Measurements from ENCODE around the gene ULK3. TPM values are rescaled to one million over a fixed set of nuclear protein-coding genes. Genes with fewer than 3 reads are reported as not detected.
A peak's percentile ranks its signal among the peaks of the same experiment; 100 is the strongest.

The ULK3 gene
- polyA plus RNA-seq, 1 experiment = 14.2 TPM

- H3K27ac ChIP-seq (ENCODE audit: low read depth, low read length) = no peak overlapping the region
- ChIA-PET CTCF (interaction anchor here (1.2 to 1.3 kb wide), 2 partner anchors 10 to 92 kb away, joined by 4 to 9 read pairs; no protein-coding TSS in a partner anchor), POLR2A (interaction anchor here (0.5 to 0.7 kb wide), 2 partner anchors 13 to 62 kb away, joined by 3 to 10 read pairs; no protein-coding TSS in a partner anchor)
- H3K9me3 ChIP-seq (ENCODE audit: control insufficient read depth, insufficient read depth, low read length) = no peaks in the 10 kb centered on the region
- H3K27me3 ChIP-seq (ENCODE audit: control insufficient read depth, insufficient read depth, low read length) = no peaks in the 10 kb centered on the region
- no peak overlapping the region for H3K4me3 ChIP-seq (ENCODE audit: low read depth, low read length)
- no peak for TF ChIP-seq CTCF (IDR thresholded peaks at IDR 0.05; ENCODE audit: low read depth, low read length)
- no peak for DNase-seq (ENCODE audit: low read depth, low spot score)
These were observed 33.0 kb downstream of the ULK3 start for GRCh38 chr15:74809956-74810355.

GRCh38 chr15:74809242-74809641, 33.7 kb downstream of the ULK3 start:
- no peak for DNase-seq (ENCODE audit: low read depth, low spot score)

GRCh38 chr15:74808840-74809229, 34.1 kb downstream of the ULK3 start:
- no peaks in the 10 kb centered on the region for H3K27me3 ChIP-seq (ENCODE audit: control insufficient read depth, insufficient read depth, low read length)
- H3K27ac ChIP-seq (ENCODE audit: low read depth, low read length) = no peak overlapping the region
- CTCF ChIA-PET = interaction anchor here (0.9 to 1.6 kb wide), 3 partner anchors 9 to 38 kb away, joined by 4 to 9 read pairs (median 5); partner anchors contain the start of gene CSK
- TF ChIP-seq CTCF (IDR thresholded peaks at IDR 0.05; ENCODE audit: low read depth, low read length) = no peak
- POLR2A ChIA-PET = no interaction called here
- no peak overlapping the region for H3K4me3 ChIP-seq (ENCODE audit: low read depth, low read length)
- DNase-seq (ENCODE audit: low read depth, low spot score) = no peak
- no peaks in the 10 kb centered on the region for H3K9me3 ChIP-seq (ENCODE audit: control insufficient read depth, insufficient read depth, low read length)

More at GRCh38 chr15:74809242-74809641, 33.7 kb downstream of the ULK3 start:
- Histone ChIP-seq H3K9me3 (ENCODE audit: control insufficient read depth, insufficient read depth, low read length) (no peaks in the 10 kb centered on the region), H3K27me3 (ENCODE audit: control insufficient read depth, insufficient read depth, low read length) (no peaks in the 10 kb centered on the region), H3K27ac (ENCODE audit: low read depth, low read length) (no peak overlapping the region), H3K4me3 (ENCODE audit: low read depth, low read length) (no peak overlapping the region)
- POLR2A ChIA-PET = no interaction called here
- CTCF ChIA-PET = interaction anchor here (1.2 kb wide), 1 partner anchor 10 kb away, joined by 9 read pairs; no protein-coding TSS in a partner anchor
- TF ChIP-seq CTCF (IDR thresholded peaks at IDR 0.05; ENCODE audit: low read depth, low read length) = no peak

GRCh38 chr15:74808078-74808839, 34.7 kb downstream of the ULK3 start:
- TF ChIP-seq CTCF (IDR thresholded peaks at IDR 0.05; ENCODE audit: low read depth, low read length) = no peak
- no peak overlapping the region for H3K4me3 ChIP-seq (ENCODE audit: low read depth, low read length)
- ChIA-PET POLR2A (no interaction called here), CTCF (interaction anchor here (0.9 to 1.6 kb wide), 3 partner anchors 9 to 37 kb away, joined by 4 to 5 read pairs (median 4); partner anchors contain the start of gene CSK)
- no peaks in the 10 kb centered on the region for H3K9me3 ChIP-seq (ENCODE audit: control insufficient read depth, insufficient read depth, low read length)
- no peaks in the 10 kb centered on the region for H3K27me3 ChIP-seq (ENCODE audit: control insufficient read depth, insufficient read depth, low read length)
- H3K27ac ChIP-seq (ENCODE audit: low read depth, low read length) = peak overlapping the region; percentile 11
- no peak for DNase-seq (ENCODE audit: low read depth, low spot score)

- ChIA-PET CTCF (interaction anchor here (1.2 to 1.6 kb wide), 2 partner anchors 8 to 25 kb away, joined by 4 to 5 read pairs; partner anchors contain the start of gene CSK), POLR2A (no interaction called here)
- DNase-seq (ENCODE audit: low read depth, low spot score) = no peak
- TF ChIP-seq CTCF (IDR thresholded peaks at IDR 0.05; ENCODE audit: low read depth, low read length) = no peak
- Histone ChIP-seq H3K27ac (ENCODE audit: low read depth, low read length) (no peak overlapping the region), H3K4me3 (ENCODE audit: low read depth, low read length) (no peak overlapping the region), H3K27me3 (ENCODE audit: control insufficient read depth, insufficient read depth, low read length) (no peaks in the 10 kb centered on the region), H3K9me3 (ENCODE audit: control insufficient read depth, insufficient read depth, low read length) (no peaks in the 10 kb centered on the region; the same call in 1 of the 2 replicates)
These were observed 35.7 kb downstream of the ULK3 start for GRCh38 chr15:74807282-74807681.

Data from AG04450 (cell line).